Right lobe of liver (tissue), 4 donors: ENCODE results near the gene ROCK2.

Source experiments
- CTCF ChIP-seq, 4 donors: fragments of 200-600 bp in 3 of 4; fragments of 450-650 bp in 1 of 4; IDR thresholded peaks; one replicate each; pipeline versions ENCODE4 v1.5.1 to v1.8.0; 2016 to 2022; ENCODE audit warnings: antibody characterized with exemption in 4 of 4, mild to moderate bottlenecking in 2 of 4
- POLR2A ChIP-seq: fragments of 450-650 bp; IDR thresholded peaks from one replicate; pipeline ENCODE4 v1.6.1; 2017; ENCODE audit warnings: antibody characterized with exemption, mild to moderate bottlenecking
- donor health status: DM: no; HTN: no; CAD: no.
- donor health status: DM: no; HTN: no; CAD: no.
- donor health status: DM: no; HTN: yes; CAD: no.

- TF ChIP-seq CTCF (IDR thresholded peaks at IDR 0.05) = no peak
- TF ChIP-seq POLR2A = no peak
Measured at GRCh38 chr2:11159574-11160170, 184.8 kb downstream of the ROCK2 start.
